CD4-positive, alpha-beta T cell treated with Interleukin-12 subunit alpha and Interleukin-12 subunit beta, for 1 hour (primary cell): ENCODE measurements around the gene DOCK3.
"Not testable (repeated sequence)": the region's sequence is repeated elsewhere in the genome, so short reads cannot be mapped to it uniquely, and the experiment has no call there.

ENCODE experiments used
- DNase-seq: peaks from one replicate; pipeline ENCODE4 v3.0.0-alpha.2; 2020

Gene DOCK3

DNA sequence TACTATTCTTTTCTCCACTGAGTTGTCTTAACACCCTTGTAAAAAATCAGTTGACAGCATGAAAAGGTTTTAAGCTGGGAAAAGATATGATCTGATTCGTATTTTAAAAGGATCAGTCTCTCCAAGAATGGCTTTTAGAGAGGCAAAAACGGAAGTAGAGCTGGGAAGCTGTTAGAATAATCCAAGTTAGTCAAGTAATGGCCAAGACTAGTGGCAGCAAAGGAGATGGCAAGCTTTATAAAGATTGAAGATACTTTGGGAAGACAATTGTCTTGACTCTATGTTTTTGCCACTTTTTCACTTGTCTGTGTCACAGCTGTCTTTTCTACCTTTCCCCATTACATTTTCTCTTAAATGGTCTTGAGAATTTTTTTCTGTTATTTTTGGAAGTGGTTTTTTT lies 466.8 kb downstream of the DOCK3 start:
- no peak for DNase-seq

GRCh38 chr3:51145811-51146585 lies 471.3 kb downstream of the DOCK3 start:
- DNase-seq: no peak

DNA sequence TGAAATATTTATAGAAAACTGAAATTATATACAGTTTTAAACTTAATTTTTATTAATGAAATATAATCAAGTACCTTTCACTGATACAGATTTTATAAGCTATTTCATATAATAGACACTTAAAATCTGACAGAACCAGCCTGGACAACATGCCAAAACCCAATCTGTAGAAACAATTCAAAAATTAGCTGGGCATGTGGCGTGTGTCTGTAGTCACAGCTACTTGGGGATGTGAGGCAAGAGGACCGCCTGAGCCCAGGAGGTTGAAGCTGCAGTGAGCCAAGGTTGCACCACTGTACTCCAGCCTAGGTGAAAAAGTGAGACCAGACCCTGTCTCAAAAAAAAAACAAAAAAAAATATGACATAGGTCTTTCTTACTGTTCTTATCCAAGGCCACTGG lies 472.1 kb downstream of the DOCK3 start:
- no peak for DNase-seq

DNA sequence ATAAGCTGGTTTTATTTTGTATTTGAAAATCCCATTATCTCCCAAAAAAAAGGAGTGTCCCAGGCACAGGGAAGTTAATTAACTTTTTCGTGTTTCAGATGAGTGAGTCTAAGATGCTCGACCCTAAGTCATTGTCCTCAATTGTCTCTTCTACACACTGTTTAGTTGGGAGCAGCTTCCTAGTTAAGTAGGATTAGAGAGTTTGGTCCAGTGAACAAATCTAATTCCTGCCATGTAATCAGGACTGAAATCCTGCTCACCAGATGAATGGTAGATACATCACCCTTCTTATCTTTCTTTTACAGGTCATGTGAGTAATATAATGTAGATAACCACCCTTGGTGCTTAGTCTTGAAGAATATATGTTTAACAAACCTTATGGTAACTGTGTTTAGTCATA lies 481.4 kb downstream of the DOCK3 start:
- no peak for DNase-seq

DNA sequence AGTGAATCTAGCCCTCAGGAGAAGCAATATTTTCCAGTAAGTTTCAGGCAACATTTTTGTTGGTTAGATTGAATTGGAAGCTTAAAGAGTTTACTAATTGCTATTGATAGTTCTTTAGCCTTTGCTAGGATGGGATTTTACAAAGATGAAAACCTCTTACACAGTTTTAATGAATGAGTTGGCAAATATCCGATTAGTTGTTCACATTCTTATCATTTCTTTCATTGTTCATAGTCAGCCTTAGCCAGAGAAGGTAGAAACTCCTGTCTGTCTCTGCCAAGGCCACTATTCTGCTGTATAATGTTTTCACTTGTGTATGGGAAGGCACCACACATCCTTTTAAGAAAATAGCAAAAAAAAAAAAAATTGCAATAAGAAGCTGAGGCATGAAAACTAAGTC lies 488.3 kb downstream of the DOCK3 start:
- no peak for DNase-seq

DNA sequence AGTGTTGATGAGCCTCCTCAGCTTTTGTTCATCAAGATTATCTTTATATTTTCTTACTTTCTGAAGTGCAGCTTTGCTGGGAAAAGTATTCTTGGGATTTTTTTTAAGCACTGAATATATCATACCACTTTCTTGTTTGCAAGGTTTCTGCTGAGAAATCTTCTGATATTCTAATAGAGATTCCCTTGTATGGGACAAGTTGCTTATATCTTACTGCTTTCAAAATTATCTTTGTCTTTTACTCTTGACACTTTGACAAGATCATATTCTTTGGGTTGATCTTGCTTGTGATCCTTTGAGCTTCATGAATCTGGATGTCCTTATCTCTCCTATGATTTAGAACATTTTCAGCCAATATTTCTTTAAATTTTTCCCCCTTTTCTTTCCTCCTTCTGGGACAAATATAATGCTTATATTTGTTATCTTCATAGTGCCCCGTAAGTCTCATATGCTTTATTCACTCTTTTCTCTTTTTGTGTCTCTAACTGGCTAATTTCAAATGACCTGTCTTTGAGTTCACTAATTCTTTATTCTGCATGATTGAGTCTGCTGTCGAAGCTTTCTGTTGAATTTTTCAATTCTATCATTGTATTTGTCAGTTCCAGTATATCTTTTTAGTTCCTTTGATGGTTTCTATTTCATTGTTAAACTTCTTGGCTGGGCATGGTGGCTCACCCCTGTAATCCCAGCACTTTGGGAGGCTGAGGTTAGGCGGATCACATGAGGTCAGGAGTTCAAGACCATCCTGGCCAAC lies 499.0 kb downstream of the DOCK3 start:
- DNase-seq: no peak

DNA sequence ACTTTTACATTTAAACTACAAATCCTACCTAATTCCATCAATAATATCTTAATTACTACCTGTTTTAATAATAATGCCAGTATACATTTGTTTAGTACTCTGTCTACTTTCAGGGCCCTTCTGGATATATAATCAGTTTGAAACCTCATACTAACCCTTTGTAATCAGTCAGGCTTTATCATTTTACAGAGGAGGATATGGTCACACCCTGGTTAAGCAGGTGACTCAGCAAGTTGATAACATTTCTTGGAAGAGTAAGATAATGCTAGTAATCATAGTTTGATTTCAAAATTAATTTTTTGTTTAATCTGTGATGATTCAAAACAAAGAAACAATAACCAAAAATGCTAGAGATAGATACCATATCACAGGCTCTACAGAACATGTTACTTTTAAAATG lies 502.2 kb downstream of the DOCK3 start:
- no peak for DNase-seq

GRCh38 chr3:51186446-51186845 lies 511.7 kb downstream of the DOCK3 start:
- DNase-seq: not testable (repeated sequence)

GRCh38 chr3:51190199-51190598 lies 515.5 kb downstream of the DOCK3 start:
- DNase-seq: no peak

- DNase-seq: no peak
Observed at GRCh38 chr3:51190827-51191226, 516.1 kb downstream of the DOCK3 start.

DNA sequence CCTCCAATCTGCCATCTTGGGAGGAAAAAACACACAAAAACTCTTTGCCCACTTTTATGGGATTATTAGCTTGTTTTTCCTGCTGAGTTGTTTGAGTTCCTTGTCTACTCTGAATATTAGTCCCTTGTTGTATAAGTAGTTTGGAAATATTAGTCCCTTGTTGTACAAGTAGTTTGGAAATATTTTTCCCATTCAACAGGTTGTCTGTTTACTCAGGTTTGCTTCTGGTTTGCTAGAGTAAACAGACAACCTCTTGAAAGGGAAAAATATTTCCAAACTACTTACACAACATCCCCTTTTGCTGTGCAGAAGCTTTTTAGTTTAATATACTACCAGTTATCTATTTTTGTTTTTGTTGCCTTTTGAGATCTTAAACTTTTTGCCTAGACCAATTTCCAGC lies 517.0 kb downstream of the DOCK3 start:
- DNase-seq: no peak

- DNase-seq: no peak
Observed at GRCh38 chr3:51198477-51198876, 523.8 kb downstream of the DOCK3 start.

GRCh38 chr3:51199296-51199695 lies 524.6 kb downstream of the DOCK3 start:
- DNase-seq: not testable (repeated sequence)

GRCh38 chr3:51216291-51216690 lies 541.6 kb downstream of the DOCK3 start:
- no peak for DNase-seq

DNA sequence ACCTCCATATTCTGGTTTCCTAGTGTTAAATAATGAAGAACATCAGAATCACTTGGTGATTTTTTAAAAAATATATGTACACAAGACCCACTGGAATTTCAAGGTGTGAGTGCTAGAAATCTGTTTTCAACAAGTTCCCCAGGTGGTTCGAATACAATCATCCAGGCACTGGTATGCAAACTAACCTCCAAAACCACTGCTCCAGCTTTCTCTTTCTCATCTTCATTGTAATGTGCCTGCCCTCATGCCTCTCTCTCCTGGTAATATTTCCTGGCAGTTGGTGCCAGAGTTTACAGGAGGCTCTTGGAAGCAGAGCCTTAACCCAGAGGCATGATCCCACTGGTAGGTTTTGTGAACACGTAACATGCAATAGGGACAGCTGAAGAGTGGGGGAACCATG lies 547.2 kb downstream of the DOCK3 start:
- no peak for DNase-seq

GRCh38 chr3:51224283-51224682 lies 549.6 kb downstream of the DOCK3 start:
- no peak for DNase-seq

GRCh38 chr3:51224843-51225242 lies 550.1 kb downstream of the DOCK3 start:
- DNase-seq: no peak

GRCh38 chr3:51242939-51243338 lies 568.2 kb downstream of the DOCK3 start:
- no peak for DNase-seq

DNA sequence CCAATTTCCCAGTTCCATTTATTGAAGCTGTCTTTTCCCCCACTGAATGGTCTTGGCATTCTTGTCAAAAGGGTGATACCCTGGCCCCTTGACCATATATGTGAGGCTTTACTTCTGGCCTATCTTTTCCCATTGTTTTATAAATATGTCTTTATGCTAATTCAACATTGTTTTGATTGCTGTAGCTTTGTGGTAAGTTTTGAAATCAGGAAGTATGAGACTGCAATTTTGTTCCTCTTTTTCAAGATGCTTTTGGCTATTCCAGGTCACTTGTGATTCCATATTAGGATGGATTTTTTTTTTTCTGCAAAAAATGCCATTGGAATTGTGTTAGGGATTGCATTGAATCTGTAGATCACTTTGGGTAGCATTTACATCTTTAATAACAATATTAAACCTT lies 569.2 kb downstream of the DOCK3 start:
- no peak for DNase-seq

GRCh38 chr3:51245867-51246266 lies 571.1 kb downstream of the DOCK3 start:
- no peak for DNase-seq

GRCh38 chr3:51257870-51258269 lies 583.1 kb downstream of the DOCK3 start:
- no peak for DNase-seq

DNA sequence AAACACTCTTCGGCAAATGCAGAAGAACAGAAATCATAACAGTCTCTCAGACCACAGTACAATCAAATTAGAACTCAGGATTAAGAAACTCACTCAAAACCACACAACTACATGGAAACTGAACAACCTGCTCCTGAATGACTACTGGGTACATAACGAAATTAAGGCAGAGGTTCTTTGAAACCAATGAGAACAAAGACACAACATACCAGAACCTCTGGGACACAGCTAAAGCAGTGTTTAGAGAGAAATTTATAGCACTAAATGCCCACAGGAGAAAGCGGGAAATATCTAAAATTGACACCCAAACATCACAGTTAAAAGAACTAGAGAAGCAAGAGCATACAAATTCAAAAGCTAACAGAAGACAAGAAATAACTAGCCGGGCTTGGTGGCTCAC lies 589.4 kb downstream of the DOCK3 start:
- DNase-seq: not testable (repeated sequence)

DNA sequence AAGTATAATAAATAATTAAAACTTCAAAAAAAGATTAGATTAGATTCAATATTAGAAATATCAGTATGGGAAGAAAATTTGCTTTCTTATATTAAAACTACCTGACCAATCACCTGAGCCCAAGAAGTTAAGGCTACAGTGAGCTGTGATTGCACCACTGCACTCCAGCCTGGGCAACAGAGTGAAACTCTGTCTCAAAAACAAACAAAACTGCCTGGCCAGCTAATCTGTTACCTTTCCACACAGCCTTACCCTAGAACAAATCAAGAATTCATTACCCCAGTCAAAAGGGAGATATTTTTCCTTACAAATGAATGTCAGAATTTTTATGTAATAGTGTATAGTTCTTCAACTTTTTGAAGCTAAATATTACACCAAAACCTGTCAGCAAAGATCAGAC lies 593.4 kb downstream of the DOCK3 start:
- DNase-seq: no peak

DNA sequence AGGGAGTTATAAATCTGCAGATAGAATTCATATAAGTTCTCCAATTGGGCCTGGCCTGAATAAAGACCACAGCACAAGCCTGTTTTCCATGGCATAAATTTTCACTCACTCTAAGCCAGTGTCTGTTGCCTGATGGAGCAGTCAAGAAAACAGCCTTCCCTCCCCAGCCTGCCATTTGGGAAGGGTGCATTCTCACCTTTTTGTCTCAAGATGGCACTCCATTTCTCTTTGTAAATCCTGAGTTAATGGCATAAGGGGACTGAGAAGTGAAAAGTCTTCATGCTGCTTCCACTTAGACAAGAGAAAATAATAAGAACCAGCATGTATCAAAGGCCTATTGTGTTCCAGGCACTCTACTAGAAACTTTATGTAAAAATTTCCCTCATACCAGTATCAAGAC lies 594.7 kb downstream of the DOCK3 start:
- DNase-seq: no peak

- no peak for DNase-seq
Observed at GRCh38 chr3:51270559-51270958, 595.8 kb downstream of the DOCK3 start.
